Hepatocyte (in vitro differentiated cells): ENCODE results near the gene CTNNA3. TPM values are rescaled to one million over a fixed set of nuclear protein-coding genes. Genes with fewer than 3 reads are reported as not detected.
A peak's percentile ranks its signal among the peaks of the same experiment; 100 is the strongest.

Source experiments
- DNase-seq: peaks from one replicate; pipeline ENCODE4 v3.0.0-alpha.2; 2016; ENCODE audit warnings: low spot score
- H2AFZ ChIP-seq: fragments of 200-600 bp; sonication (generic); 2 replicates; pipeline ENCODE4 v1.6.0; 2016; ENCODE audit warnings: antibody characterized with exemption, mild to moderate bottlenecking
- H3K27ac ChIP-seq: fragments of 200-600 bp; sonication (generic); 2 replicates; pipeline ENCODE4 v1.5.1; 2016; ENCODE audit warnings: mild to moderate bottlenecking
- H3K27me3 ChIP-seq: fragments of 200-600 bp; sonication (generic); 2 replicates; pipeline ENCODE4 v1.6.1; 2016
- H3K36me3 ChIP-seq: fragments of 200-600 bp; sonication (generic); replicated peaks from 2 replicates; pipeline ENCODE4 v1.5.1; 2016; ENCODE audit warnings: low read depth; ENCODE audit not compliant: insufficient read depth
- H3K4me1 ChIP-seq: fragments of 200-600 bp; sonication (generic); 2 replicates; pipeline ENCODE4 v1.5.1; 2016; ENCODE audit warnings: mild to moderate bottlenecking, moderate library complexity; ENCODE audit not compliant: insufficient read depth
- H3K4me2 ChIP-seq: fragments of 200-600 bp; sonication (generic); 2 replicates; pipeline ENCODE4 v1.6.0; 2016
- H3K4me3 ChIP-seq: fragments of 200-600 bp; sonication (generic); 2 replicates; pipeline ENCODE4 v1.5.1; 2016; ENCODE audit warnings: mild to moderate bottlenecking
- H3K79me2 ChIP-seq: fragments of 200-600 bp; sonication (generic); 2 replicates; pipeline ENCODE4 v1.6.0; 2017; ENCODE audit warnings: mild to moderate bottlenecking
- H3K9me2 ChIP-seq: fragments of 200-600 bp; sonication (generic); replicated peaks from 2 replicates; pipeline ENCODE4 v1.6.0; 2017; ENCODE audit warnings: mild to moderate bottlenecking; ENCODE audit not compliant: insufficient read depth
- H3K9me3 ChIP-seq: fragments of 200-600 bp; sonication (generic); 2 replicates; pipeline ENCODE4 v1.5.1; 2016; ENCODE audit warnings: low read depth, mild to moderate bottlenecking
- H4K20me1 ChIP-seq: fragments of 200-600 bp; sonication (generic); 2 replicates; pipeline ENCODE4 v1.6.0; 2016; ENCODE audit warnings: mild to moderate bottlenecking; ENCODE audit not compliant: insufficient read depth, poor library complexity, severe bottlenecking
- EZH2 ChIP-seq: fragments of 200-600 bp; sonication (generic); IDR thresholded peaks from 2 replicates; pipeline ENCODE4 v1.6.1; 2016; ENCODE audit warnings: antibody characterized with exemption, mild to moderate bottlenecking, borderline replicate concordance
- EZH2phosphoT487 ChIP-seq: fragments of 200-600 bp; sonication (generic); IDR thresholded peaks from one replicate; pipeline ENCODE4 v1.6.1; 2018; ENCODE audit warnings: antibody characterized with exemption, mild to moderate bottlenecking, low read depth, moderate library complexity; ENCODE audit not compliant: unreplicated experiment, severe bottlenecking
- WGBS: methylation state at CpG from one replicate; pipeline ENCODE4 v1.1.6; 2016; ENCODE audit warnings: low lambda C conversion rate; ENCODE audit errors: missing lambda C conversion rate; 5-methylcytosine and 5-hydroxymethylcytosine counted together
- polyA plus RNA-seq: library from polyadenylated mRNA; unstranded; fragments of >200 nt; fragmentation: Nextera tagmentation; extraction: Ambion mirVana; gene quantifications from 2 replicates; pipeline ENCODE4 v1.2.1, GENCODE V29; 2016
- total RNA-seq: library from RNA; depleted of rRNA; stranded (reverse); fragments of >200 nt; gene quantifications from 2 replicates; pipeline ENCODE4 v1.2.3, GENCODE V29; 2014
- TF ChIP-seq, protein P1 (sequence below): fragments of 200-600 bp; sonication (generic); IDR thresholded peaks from 2 replicates; pipeline ENCODE4 v1.5.1; 2016; ENCODE audit warnings: antibody characterized with exemption, mild to moderate bottlenecking; ENCODE audit not compliant: poor library complexity

The CTNNA3 gene
- total and polyA plus RNA-seq, 2 experiments from 2014 or later: 12.9 to 25.9 TPM

DNA sequence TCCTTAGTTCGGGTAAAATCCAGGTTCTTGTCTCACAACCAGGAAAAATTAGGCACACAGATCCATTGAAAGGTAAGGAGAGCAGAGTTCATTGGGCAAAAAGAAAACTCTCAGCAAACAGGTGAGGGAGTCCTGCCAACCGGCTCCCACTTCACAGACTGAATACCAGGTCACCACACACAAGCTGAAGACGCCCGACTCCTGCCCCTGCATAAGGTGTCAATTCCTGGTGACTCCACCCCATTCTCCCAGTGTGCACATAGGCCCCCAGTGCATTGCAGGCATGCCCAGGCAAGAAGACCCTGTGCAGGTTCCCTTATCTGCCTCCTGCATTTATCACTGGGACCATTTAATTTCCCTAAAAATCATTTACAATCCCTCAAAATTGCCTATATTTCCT lies 415.6 kb downstream of the CTNNA3 start:
- Histone ChIP-seq H3K36me3 (no peaks in the 10 kb centered on the region), H3K4me2 (peak overlapping the region; percentile 62), H3K79me2 (no peaks in the 10 kb centered on the region), H3K27me3 (no peaks in the 10 kb centered on the region), H3K27ac (peak overlapping the region; percentile 81), H3K9me3 (no peaks in the 10 kb centered on the region), H3K4me3 (peak overlapping the region; percentile 20), H3K4me1 (peaks cover 19% of the 10 kb centered on the region), H4K20me1 (no peaks in the 10 kb centered on the region), H3K9me2 (no peaks in the 10 kb centered on the region), H2AFZ (no peak overlapping the region)
- peak; percentile 34 for DNase-seq
- TF ChIP-seq, protein P1, sequence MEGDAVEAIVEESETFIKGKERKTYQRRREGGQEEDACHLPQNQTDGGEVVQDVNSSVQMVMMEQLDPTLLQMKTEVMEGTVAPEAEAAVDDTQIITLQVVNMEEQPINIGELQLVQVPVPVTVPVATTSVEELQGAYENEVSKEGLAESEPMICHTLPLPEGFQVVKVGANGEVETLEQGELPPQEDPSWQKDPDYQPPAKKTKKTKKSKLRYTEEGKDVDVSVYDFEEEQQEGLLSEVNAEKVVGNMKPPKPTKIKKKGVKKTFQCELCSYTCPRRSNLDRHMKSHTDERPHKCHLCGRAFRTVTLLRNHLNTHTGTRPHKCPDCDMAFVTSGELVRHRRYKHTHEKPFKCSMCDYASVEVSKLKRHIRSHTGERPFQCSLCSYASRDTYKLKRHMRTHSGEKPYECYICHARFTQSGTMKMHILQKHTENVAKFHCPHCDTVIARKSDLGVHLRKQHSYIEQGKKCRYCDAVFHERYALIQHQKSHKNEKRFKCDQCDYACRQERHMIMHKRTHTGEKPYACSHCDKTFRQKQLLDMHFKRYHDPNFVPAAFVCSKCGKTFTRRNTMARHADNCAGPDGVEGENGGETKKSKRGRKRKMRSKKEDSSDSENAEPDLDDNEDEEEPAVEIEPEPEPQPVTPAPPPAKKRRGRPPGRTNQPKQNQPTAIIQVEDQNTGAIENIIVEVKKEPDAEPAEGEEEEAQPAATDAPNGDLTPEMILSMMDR: no peak
- WGBS: 51% methylated on average over 4 of the region's 4 CpGs

DNA sequence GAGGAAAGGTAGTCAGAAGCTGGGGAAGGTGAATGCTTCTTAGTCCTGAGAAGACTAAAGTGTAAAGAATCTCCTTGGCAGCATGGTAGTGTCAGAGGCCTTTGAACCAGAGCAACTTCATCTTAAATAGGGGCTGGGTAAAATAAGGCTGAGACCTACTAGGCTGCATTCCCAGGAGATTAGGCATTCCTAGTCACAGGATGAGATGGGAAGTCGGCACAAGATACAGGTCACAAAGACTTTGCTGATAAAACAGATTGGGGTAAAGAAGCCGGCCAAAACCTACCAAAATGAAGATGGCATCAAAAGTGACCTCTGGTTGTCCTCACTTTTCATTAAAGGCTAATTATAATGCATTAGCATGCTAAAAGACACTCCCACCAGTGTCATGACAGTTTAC lies 418.6 kb downstream of the CTNNA3 start:
- no peak for DNase-seq
- no peaks in the 10 kb centered on the region for H3K9me2 ChIP-seq
- peaks cover 4% of the 10 kb centered on the region for H3K4me1 ChIP-seq
- TF ChIP-seq EZH2 (no peak), EZH2phosphoT487 (no peak)
- TF ChIP-seq, protein P1: no peak
- peak overlapping the region; percentile 62 for H3K4me2 ChIP-seq
- H3K27me3 ChIP-seq: no peaks in the 10 kb centered on the region
- WGBS: 73% methylated on average over 2 of the region's 2 CpGs
- no peak overlapping the region for H3K4me3 ChIP-seq
- H3K36me3 ChIP-seq: no peaks in the 10 kb centered on the region
- H3K9me3 ChIP-seq: no peaks in the 10 kb centered on the region
- H3K79me2 ChIP-seq: peaks cover 3% of the 10 kb centered on the region
- H3K27ac ChIP-seq: peak overlapping the region; percentile 81
- no peak overlapping the region for H2AFZ ChIP-seq
- H4K20me1 ChIP-seq: no peaks in the 10 kb centered on the region

GRCh38 chr10:67269828-67270227 lies 426.2 kb downstream of the CTNNA3 start:
- H3K4me1 ChIP-seq: no peaks in the 10 kb centered on the region
- H3K4me3 ChIP-seq: no peak overlapping the region
- peak overlapping the region; percentile 12 for H3K4me2 ChIP-seq
- H3K9me2 ChIP-seq: no peaks in the 10 kb centered on the region
- H3K79me2 ChIP-seq: no peaks in the 10 kb centered on the region
- no peaks in the 10 kb centered on the region for H3K9me3 ChIP-seq
- TF ChIP-seq, protein P1: no peak
- TF ChIP-seq EZH2: no peak
- H3K27ac ChIP-seq: no peak overlapping the region
- H3K36me3 ChIP-seq: no peaks in the 10 kb centered on the region
- H4K20me1 ChIP-seq: no peaks in the 10 kb centered on the region
- no peak overlapping the region for H2AFZ ChIP-seq
- WGBS: 66% methylated on average over 3 of the region's 3 CpGs
- H3K27me3 ChIP-seq: no peaks in the 10 kb centered on the region
- no peak for DNase-seq

DNA sequence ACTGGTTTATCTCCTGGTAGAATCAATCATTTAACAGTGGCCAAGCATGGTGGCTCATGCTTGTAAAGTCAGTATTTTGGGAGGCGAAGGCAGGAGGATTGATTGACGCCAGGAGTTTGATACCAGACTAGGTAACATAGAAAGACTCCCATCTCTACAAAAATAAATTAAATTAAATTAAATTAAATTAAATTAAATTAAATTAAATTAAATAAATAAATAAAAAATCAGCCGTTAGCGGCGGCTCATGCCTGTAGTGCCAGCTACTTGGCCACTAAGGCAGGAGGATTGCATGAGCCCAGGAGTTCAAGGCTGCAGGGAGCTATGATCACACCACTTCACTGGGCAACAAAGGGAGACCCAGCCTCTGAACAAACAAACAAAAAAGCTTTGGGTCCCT lies 427.8 kb downstream of the CTNNA3 start:
- WGBS: 97% methylated on average over 5 of the region's 5 CpGs
- H3K4me1 ChIP-seq: no peaks in the 10 kb centered on the region

More for the DNA sequence above, 427.8 kb downstream of the CTNNA3 start:
- Histone ChIP-seq H3K79me2 (no peaks in the 10 kb centered on the region), H3K9me2 (no peaks in the 10 kb centered on the region), H3K4me3 (no peak overlapping the region), H3K27me3 (no peaks in the 10 kb centered on the region), H4K20me1 (no peaks in the 10 kb centered on the region), H3K4me2 (no peak overlapping the region), H3K9me3 (no peaks in the 10 kb centered on the region), H3K27ac (no peak overlapping the region), H2AFZ (no peak overlapping the region), H3K36me3 (no peaks in the 10 kb centered on the region)
- TF ChIP-seq EZH2 (no peak), EZH2phosphoT487 (no peak)
- TF ChIP-seq, protein P1: no peak
- no peak for DNase-seq
